Lung (tissue), 12 donors: ENCODE results near the gene FAM241B. TPM values are rescaled to one million over a fixed set of nuclear protein-coding genes. Genes with fewer than 3 reads are reported as not detected.

Source experiments
- ATAC-seq: fragments of 200-7000 bp; cut with Tn5 transposase; one replicate; pipeline ENCODE4 v1.9.1; 2020; ENCODE audit warnings: moderate number of reproducible peaks; ENCODE audit not compliant: insufficient read depth, low FRiP score
- DNase-seq, 3 donors: peaks; one replicate each; pipeline ENCODE4 v3.0.0-alpha.2; 2013 to 2017
- H3K27ac ChIP-seq, 2 donors: one replicate each; pipeline ENCODE4 v1.5.1; 2013; ENCODE audit warnings: mild to moderate bottlenecking in 2 of 2, moderate library complexity in 2 of 2, control low read depth in 1 of 2, inconsistent platforms in 1 of 2, low read depth in 1 of 2, low read length in 1 of 2
- H3K27me3 ChIP-seq, 3 donors: one replicate each; pipeline ENCODE4 v1.5.1; 2013; ENCODE audit warnings: low read length in 2 of 3; ENCODE audit not compliant: control insufficient read depth in 3 of 3, insufficient read depth in 3 of 3
- H3K36me3 ChIP-seq, 4 donors: one replicate each; pipeline ENCODE4 v1.5.1; 2013; ENCODE audit warnings: low read length in 4 of 4, mild to moderate bottlenecking in 1 of 4, moderate library complexity in 1 of 4; ENCODE audit not compliant: control insufficient read depth in 4 of 4, insufficient read depth in 4 of 4
- H3K4me1 ChIP-seq, 5 donors: one replicate each; pipeline ENCODE4 v1.5.1; 2013; ENCODE audit warnings: low read length in 5 of 5, mild to moderate bottlenecking in 2 of 5, moderate library complexity in 1 of 5; ENCODE audit not compliant: control insufficient read depth in 5 of 5, insufficient read depth in 5 of 5
- H3K4me3 ChIP-seq: one replicate; pipeline ENCODE4 v1.5.1; 2013; ENCODE audit warnings: mild to moderate bottlenecking, control low read depth, moderate library complexity
- H3K9ac ChIP-seq, 2 donors: one replicate each; pipeline ENCODE4 v1.5.1; 2013; ENCODE audit warnings: low read length in 2 of 2, control low read depth in 1 of 2; ENCODE audit not compliant: insufficient read depth in 1 of 2
- H3K9me3 ChIP-seq, 4 donors: one replicate each; pipeline ENCODE4 v1.5.1; 2013; ENCODE audit warnings: low read length in 3 of 4, mild to moderate bottlenecking in 1 of 4, moderate library complexity in 1 of 4; ENCODE audit not compliant: control insufficient read depth in 4 of 4, insufficient read depth in 3 of 4
- WGBS, 2 donors: extraction: QIAGEN DNeasy Blood & Tissue Kit; methylation state at CpG; one replicate each; pipeline ENCODE4 v1.1.7; 2013; 5-methylcytosine and 5-hydroxymethylcytosine counted together
- polyA plus RNA-seq, 2 donors: library from polyadenylated mRNA; stranded (reverse); fragments of 200-250 nt; gene quantifications; one replicate each; pipeline ENCODE4 v1.2.1, GENCODE V29; 2013
- total RNA-seq, 2 donors: library from RNA; depleted of rRNA in 1 of 2; stranded (reverse); fragments of >200 nt in 1 of 2; gene quantifications; one replicate each; pipeline ENCODE4 v1.2.1, GENCODE V29; 2014 to 2021
- TF ChIP-seq, protein P1 (sequence below): IDR thresholded peaks from 2 replicates; pipeline ENCODE4 v1.5.1; 2012; ENCODE audit warnings: mild to moderate bottlenecking; ENCODE audit errors: control extremely low read depth, extremely low read depth
- donor health status: control.
- donor health status: control.
- donor health status: Bipolar disorder and iron deficiency.
- donor health status: healthy.
- donor health status: DM: yes; HTN: yes; CAD: no.

Gene FAM241B
- total and polyA plus RNA-seq, 4 donors = 1.5 to 12.2 (median 8.4) TPM

DNA sequence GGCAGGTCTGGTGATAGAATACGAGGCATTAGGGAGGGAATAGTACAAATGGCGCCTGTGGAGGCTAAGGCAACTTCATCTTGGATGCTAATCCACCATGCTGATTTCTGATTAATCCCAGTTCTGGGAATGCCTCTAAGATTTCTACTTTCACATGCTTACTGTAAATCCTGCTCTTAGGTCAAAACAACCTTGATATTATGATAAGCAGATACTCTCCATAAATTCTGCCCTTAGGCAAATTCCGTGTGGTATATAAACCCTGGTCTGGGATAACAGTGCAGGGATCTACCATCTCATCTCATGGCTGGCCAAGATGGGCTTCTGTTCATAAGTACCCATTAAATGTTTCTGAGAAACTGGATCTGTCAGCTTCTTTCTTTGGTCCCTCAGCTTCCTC is 45.4 kb upstream of the FAM241B start:
- no peak for ATAC-seq
- H3K27ac ChIP-seq = no peak overlapping the region
- no peak overlapping the region for H3K4me3 ChIP-seq
- H3K9ac ChIP-seq = no peak overlapping the region
- 86 to 87% methylated on average over 3 of the region's 3 CpGs for WGBS, 2 donors
- TF ChIP-seq, protein P1, sequence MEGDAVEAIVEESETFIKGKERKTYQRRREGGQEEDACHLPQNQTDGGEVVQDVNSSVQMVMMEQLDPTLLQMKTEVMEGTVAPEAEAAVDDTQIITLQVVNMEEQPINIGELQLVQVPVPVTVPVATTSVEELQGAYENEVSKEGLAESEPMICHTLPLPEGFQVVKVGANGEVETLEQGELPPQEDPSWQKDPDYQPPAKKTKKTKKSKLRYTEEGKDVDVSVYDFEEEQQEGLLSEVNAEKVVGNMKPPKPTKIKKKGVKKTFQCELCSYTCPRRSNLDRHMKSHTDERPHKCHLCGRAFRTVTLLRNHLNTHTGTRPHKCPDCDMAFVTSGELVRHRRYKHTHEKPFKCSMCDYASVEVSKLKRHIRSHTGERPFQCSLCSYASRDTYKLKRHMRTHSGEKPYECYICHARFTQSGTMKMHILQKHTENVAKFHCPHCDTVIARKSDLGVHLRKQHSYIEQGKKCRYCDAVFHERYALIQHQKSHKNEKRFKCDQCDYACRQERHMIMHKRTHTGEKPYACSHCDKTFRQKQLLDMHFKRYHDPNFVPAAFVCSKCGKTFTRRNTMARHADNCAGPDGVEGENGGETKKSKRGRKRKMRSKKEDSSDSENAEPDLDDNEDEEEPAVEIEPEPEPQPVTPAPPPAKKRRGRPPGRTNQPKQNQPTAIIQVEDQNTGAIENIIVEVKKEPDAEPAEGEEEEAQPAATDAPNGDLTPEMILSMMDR = no peak
- H3K36me3 ChIP-seq = no peaks in the 10 kb centered on the region
- no peaks in the 10 kb centered on the region for H3K4me1 ChIP-seq
- DNase-seq = no peak
- H3K9me3 ChIP-seq = peaks cover 0 to 1% (median 0%) of the 10 kb centered on the region in 4 donors
- peaks cover 0 to 25% (median 15%) of the 10 kb centered on the region in 3 donors for H3K27me3 ChIP-seq

DNA sequence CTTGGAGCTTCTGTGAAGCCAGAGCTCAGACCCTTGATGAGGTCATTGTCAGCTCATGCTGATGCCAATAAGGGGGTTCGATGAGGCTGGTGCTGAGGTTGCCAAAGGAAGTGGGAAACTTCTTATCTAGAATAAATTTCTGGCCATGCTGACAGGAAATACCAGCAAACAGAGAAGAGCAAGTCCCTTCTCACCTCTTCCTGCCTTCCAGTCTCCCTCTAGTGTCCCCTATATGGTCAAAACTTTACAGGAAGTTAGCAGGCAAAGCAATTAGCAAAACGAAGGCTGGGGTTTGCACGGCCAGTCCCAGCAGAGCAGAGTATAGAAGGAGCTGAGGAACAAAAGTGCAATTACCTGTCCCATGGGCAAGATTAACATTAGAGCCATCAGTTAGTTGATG is 41.7 kb upstream of the FAM241B start:
- no peak overlapping the region for H3K9ac ChIP-seq
- peaks cover 0 to 15% (median 0%) of the 10 kb centered on the region in 3 donors for H3K27me3 ChIP-seq
- H3K27ac ChIP-seq = no peak overlapping the region
- H3K36me3 ChIP-seq = no peaks in the 10 kb centered on the region
- no peak overlapping the region for H3K4me3 ChIP-seq
- H3K9me3 ChIP-seq = peaks cover 0 to 1% (median 0%) of the 10 kb centered on the region in 4 donors
- TF ChIP-seq, protein P1 = no peak
- no peak for ATAC-seq
- no peak for DNase-seq
- WGBS, 2 donors = 0 to 14% methylated on average over 3 of the region's 3 CpGs
- H3K4me1 ChIP-seq = no peaks in the 10 kb centered on the region

DNA sequence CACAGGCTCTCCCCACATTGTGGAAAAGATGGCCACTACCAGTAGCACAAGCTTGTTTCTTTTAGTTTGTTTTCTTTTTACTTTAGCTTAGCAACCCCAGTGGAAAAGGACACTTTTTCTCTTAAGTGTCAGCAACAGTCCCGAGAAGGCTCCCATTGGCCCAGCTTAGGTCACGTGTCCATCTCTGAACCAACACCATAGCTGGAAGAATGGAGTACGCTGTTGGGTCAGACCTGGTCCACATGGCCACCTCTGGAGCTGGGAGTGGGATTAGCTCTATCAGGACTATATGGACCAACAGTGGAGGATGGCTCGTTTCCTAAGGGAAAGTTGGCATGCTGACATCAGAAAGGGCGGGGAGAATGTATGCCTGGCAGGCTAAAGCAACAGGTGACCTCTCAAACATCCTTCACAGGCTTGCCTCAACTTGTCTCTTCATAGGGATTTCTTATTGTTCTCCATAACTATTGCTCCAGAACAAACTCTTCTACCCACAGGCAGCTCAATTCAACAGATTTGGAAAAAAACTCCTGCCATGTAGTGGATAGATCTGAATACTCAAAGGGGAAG is 29.2 kb upstream of the FAM241B start:
- 75 to 87% methylated on average over 5 of the region's 5 CpGs for WGBS, 2 donors
- DNase-seq (no peak), ATAC-seq (no peak)
- H3K9ac ChIP-seq = no peak overlapping the region
- H3K27me3 ChIP-seq = peaks cover 0 to 9% (median 5%) of the 10 kb centered on the region in 3 donors
- H3K36me3 ChIP-seq = no peaks in the 10 kb centered on the region
- H3K4me1 ChIP-seq = no peaks in the 10 kb centered on the region
- TF ChIP-seq, protein P1 = no peak
- H3K9me3 ChIP-seq = peaks cover 0 to 9% (median 0%) of the 10 kb centered on the region in 4 donors
- no peak overlapping the region for H3K4me3 ChIP-seq
- no peak overlapping the region for H3K27ac ChIP-seq

DNA sequence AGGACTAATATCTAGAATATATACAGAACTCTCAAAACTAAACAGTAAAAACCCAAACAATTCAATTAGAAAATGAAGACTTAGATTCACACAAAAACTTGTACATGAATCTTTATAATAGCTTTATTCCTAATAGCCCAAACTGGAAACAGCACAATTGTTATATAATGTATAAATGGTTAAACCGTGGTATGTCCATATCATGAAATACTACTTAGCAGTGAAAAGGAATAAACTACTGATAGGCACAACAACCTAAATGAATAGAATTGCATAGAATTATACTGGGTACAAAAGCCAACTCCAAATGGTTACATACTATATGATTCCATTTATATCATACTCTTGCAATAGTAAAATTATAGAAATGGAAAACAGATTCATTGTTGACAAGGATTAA is 21.0 kb upstream of the FAM241B start:
- DNase-seq = no peak
- TF ChIP-seq, protein P1 = no peak
- ATAC-seq = no peak
- Histone ChIP-seq H3K9me3 (peaks cover 0 to 6% (median 4%) of the 10 kb centered on the region in 4 donors), H3K4me3 (no peak overlapping the region), H3K36me3 (no peaks in the 10 kb centered on the region), H3K9ac (no peak overlapping the region), H3K27me3 (peaks cover 0 to 4% (median 0%) of the 10 kb centered on the region in 3 donors), H3K4me1 (no peaks in the 10 kb centered on the region), H3K27ac (no peak overlapping the region)
- 54 to 91% methylated on average over 1 of the region's 1 CpG for WGBS, 2 donors
